GM19324 (cell line): ENCODE measurements around the gene ARHGEF12.
A peak's percentile ranks its signal among the peaks of the same experiment; 100 is the strongest.

Experiments used
- ATAC-seq: cut with Tn5 transposase; IDR thresholded peaks from one replicate; pipeline ENCODE4 v1.9.1; 2021; ENCODE audit warnings: mild to moderate bottlenecking, moderate library complexity; ENCODE audit not compliant: unreplicated experiment, low FRiP score

The ARHGEF12 gene

GRCh38 chr11:120338107-120338933 is 2.1 kb downstream of the ARHGEF12 start:
- ATAC-seq: no peak

- ATAC-seq: no peak
These were observed 3.2 kb downstream of the ARHGEF12 start for GRCh38 chr11:120339394-120339890.

- no peak for ATAC-seq
These were observed 4.3 kb downstream of the ARHGEF12 start for GRCh38 chr11:120340529-120340928.

GRCh38 chr11:120342226-120342625 is 6.0 kb downstream of the ARHGEF12 start:
- ATAC-seq: no peak

- no peak for ATAC-seq
These were observed 6.5 kb downstream of the ARHGEF12 start for GRCh38 chr11:120342678-120343077.

GRCh38 chr11:120343429-120343828 is 7.2 kb downstream of the ARHGEF12 start:
- no peak for ATAC-seq

- ATAC-seq: peak; percentile 94
These were observed 8.2 kb downstream of the ARHGEF12 start for GRCh38 chr11:120344302-120345004.

- no peak for ATAC-seq
These were observed 10.0 kb downstream of the ARHGEF12 start for GRCh38 chr11:120346233-120346632.

GRCh38 chr11:120350637-120351036 is 14.4 kb downstream of the ARHGEF12 start:
- no peak for ATAC-seq

GRCh38 chr11:120352405-120352804 is 16.2 kb downstream of the ARHGEF12 start:
- ATAC-seq: no peak

- ATAC-seq: no peak
These were observed 17.9 kb downstream of the ARHGEF12 start for GRCh38 chr11:120354068-120354467.

GRCh38 chr11:120354779-120355178 is 18.6 kb downstream of the ARHGEF12 start:
- ATAC-seq: no peak

GRCh38 chr11:120357620-120358019 is 21.4 kb downstream of the ARHGEF12 start:
- no peak for ATAC-seq

GRCh38 chr11:120358729-120359128 is 22.5 kb downstream of the ARHGEF12 start:
- no peak for ATAC-seq

GRCh38 chr11:120363436-120363835 is 27.2 kb downstream of the ARHGEF12 start:
- no peak for ATAC-seq

GRCh38 chr11:120365512-120365911 is 29.3 kb downstream of the ARHGEF12 start:
- no peak for ATAC-seq

- ATAC-seq: no peak
These were observed 36.1 kb downstream of the ARHGEF12 start for GRCh38 chr11:120372296-120372695.

- no peak for ATAC-seq
These were observed 38.9 kb downstream of the ARHGEF12 start for GRCh38 chr11:120375076-120375475.

GRCh38 chr11:120376547-120377182 is 40.5 kb downstream of the ARHGEF12 start:
- no peak for ATAC-seq

- no peak for ATAC-seq
These were observed 42.3 kb downstream of the ARHGEF12 start for GRCh38 chr11:120378474-120378873.

GRCh38 chr11:120381401-120381800 is 45.2 kb downstream of the ARHGEF12 start:
- ATAC-seq: no peak
